ENCODE data around the gene STK40.

STK40 gene

GRCh38 chr1:36306210-36306901 is 79.4 kb downstream of the STK40 start, which contains the start of gene SH3D21:
TSS of gene SH3D21 (plus strand) at chr1:36306368. CDS start at chr1:36306421, 53 bp downstream.
- no peak for DNase-seq

- DNase-seq: no peak
These were observed 79.9 kb downstream of the STK40 start for GRCh38 chr1:36305915-36306209.

- DNase-seq: no peak
These were observed 80.5 kb downstream of the STK40 start for GRCh38 chr1:36304970-36305914.

GRCh38 chr1:36304521-36304920 is 81.2 kb downstream of the STK40 start:
- no peak for DNase-seq

- no peak for DNase-seq
These were observed 81.9 kb downstream of the STK40 start for GRCh38 chr1:36303650-36304360.

GRCh38 chr1:36303244-36303643 is 82.5 kb downstream of the STK40 start:
- DNase-seq: no peak

GRCh38 chr1:36301220-36301619 is 84.5 kb downstream of the STK40 start:
- no peak for DNase-seq

GRCh38 chr1:36300526-36300925 is 85.2 kb downstream of the STK40 start:
- DNase-seq: no peak

- no peak for DNase-seq
These were observed 87.1 kb downstream of the STK40 start for GRCh38 chr1:36298640-36299039.

GRCh38 chr1:36297062-36297461 is 88.7 kb downstream of the STK40 start:
- no peak for DNase-seq

GRCh38 chr1:36295390-36295789 is 90.3 kb downstream of the STK40 start:
- DNase-seq: no peak
